Thyroid gland (tissue), 4 donors: ENCODE data around the gene STOM. TPM values are rescaled to one million over a fixed set of nuclear protein-coding genes. Genes with fewer than 3 reads are reported as not detected.

Source experiments
- DNase-seq, 2 donors: peaks; one replicate each; pipeline ENCODE4 v3.0.0-alpha.2; 2019
- H3K27ac ChIP-seq, 3 donors: fragments of 200-600 bp; sonication (generic); 1 replicate in 2 of 3; 2 replicates in 1 of 3; pipeline ENCODE4 v1.5.1; 2016 to 2019; ENCODE audit warnings: mild to moderate bottlenecking in 1 of 3, moderate library complexity in 1 of 3
- H3K27me3 ChIP-seq: fragments of 200-600 bp; sonication (generic); one replicate; pipeline ENCODE4 v1.5.1; 2019
- H3K36me3 ChIP-seq, 2 donors: fragments of 200-600 bp; sonication (generic); one replicate each; pipeline ENCODE4 v1.5.1; 2016 to 2019
- H3K4me1 ChIP-seq, 2 donors: fragments of 200-600 bp; sonication (generic); one replicate each; pipeline ENCODE4 v1.5.1; 2017 to 2019
- H3K4me3 ChIP-seq, 3 donors: fragments of 200-600 bp; sonication (generic); replicated peaks in 1 of 3; 1 replicate in 2 of 3; 2 replicates in 1 of 3; pipeline ENCODE4 v1.5.1; 2016; ENCODE audit warnings: mild to moderate bottlenecking in 1 of 3
- H3K9me3 ChIP-seq: fragments of 200-600 bp; sonication (generic); one replicate; pipeline ENCODE4 v1.5.1; 2017
- POLR2A ChIP-seq, 2 donors: fragments of 450-650 bp; IDR thresholded peaks; one replicate each; pipeline ENCODE4 v1.6.1; 2017; ENCODE audit warnings: antibody characterized with exemption in 2 of 2, mild to moderate bottlenecking in 2 of 2, moderate library complexity in 1 of 2
- WGBS, 2 donors: methylation state at CpG; one replicate each; pipeline ENCODE4 v1.1.5; 2017; 5-methylcytosine and 5-hydroxymethylcytosine counted together
- intact Hi-C: fragments of 100-400 bp; cut with DNase I; formaldehyde crosslinking; loops from one replicate; pipeline ENCODE4 v1.15.1; 2023
- total RNA-seq, 4 donors: library from RNA; depleted of rRNA; stranded (reverse); fragments of >200 nt; gene quantifications; one replicate each; pipeline ENCODE4 v1.2.3, GENCODE V29; 2016
- TF ChIP-seq, protein P1 (sequence below), 6 experiments: fragments of 200-600 bp in 3 of 6; fragments of 450-650 bp in 3 of 6; sonication (generic) in 3 of 6; IDR thresholded peaks; one replicate each; pipeline ENCODE4 v1.5.1; 2016 to 2019; ENCODE audit warnings: antibody characterized with exemption in 6 of 6, mild to moderate bottlenecking in 2 of 6, inconsistent platforms in 1 of 6, moderate library complexity in 1 of 6

The STOM gene
- total RNA-seq, 4 donors from 2014 or later, result 104 to 275 (median 142) TPM

DNA sequence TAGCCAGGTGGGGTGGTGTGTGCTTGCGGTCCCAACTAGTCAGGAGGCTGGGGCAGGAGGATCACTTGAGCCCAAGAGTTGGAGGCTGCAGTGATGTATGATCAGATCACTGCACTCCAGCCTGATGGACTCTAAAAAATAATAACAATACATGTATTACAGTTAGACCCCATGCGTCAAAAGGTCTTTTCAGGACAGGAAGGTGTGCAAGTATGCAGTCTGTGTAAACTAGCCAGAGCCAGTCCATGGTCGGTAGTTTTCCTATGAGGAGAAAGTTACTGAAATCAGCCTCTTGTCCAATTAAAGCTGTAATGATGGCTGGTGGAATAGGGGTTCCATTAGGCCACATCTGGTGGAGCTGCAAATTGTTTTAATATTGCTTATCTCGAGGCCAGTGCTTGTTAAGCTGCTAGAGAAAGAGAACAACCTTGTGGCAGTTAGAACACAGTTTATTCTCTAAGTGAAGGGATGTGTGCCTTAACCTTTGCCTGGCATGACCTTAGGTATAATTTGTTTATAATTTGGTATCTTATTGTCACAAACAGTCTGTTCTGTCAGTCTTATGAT lies 1.5 kb upstream of the STOM start:
- 74 to 78% methylated on average over 4 of the region's 4 CpGs for WGBS, 2 donors
- peak overlapping the region; percentile 33 to 93 (median 54) for H3K27ac ChIP-seq
- H3K9me3 ChIP-seq, result no peaks in the 10 kb centered on the region
- no peaks in the 10 kb centered on the region for H3K36me3 ChIP-seq
- H3K4me1 ChIP-seq, result peaks cover 23 to 41% of the 10 kb centered on the region in 2 donors
- DNase-seq, result no peak
- intact Hi-C loops, result no loop called here
- no peaks in the 10 kb centered on the region for H3K27me3 ChIP-seq
- no peak overlapping the region for H3K4me3 ChIP-seq
- TF ChIP-seq POLR2A (IDR thresholded peaks at IDR 0.05), result no peak
- TF ChIP-seq, protein P1, sequence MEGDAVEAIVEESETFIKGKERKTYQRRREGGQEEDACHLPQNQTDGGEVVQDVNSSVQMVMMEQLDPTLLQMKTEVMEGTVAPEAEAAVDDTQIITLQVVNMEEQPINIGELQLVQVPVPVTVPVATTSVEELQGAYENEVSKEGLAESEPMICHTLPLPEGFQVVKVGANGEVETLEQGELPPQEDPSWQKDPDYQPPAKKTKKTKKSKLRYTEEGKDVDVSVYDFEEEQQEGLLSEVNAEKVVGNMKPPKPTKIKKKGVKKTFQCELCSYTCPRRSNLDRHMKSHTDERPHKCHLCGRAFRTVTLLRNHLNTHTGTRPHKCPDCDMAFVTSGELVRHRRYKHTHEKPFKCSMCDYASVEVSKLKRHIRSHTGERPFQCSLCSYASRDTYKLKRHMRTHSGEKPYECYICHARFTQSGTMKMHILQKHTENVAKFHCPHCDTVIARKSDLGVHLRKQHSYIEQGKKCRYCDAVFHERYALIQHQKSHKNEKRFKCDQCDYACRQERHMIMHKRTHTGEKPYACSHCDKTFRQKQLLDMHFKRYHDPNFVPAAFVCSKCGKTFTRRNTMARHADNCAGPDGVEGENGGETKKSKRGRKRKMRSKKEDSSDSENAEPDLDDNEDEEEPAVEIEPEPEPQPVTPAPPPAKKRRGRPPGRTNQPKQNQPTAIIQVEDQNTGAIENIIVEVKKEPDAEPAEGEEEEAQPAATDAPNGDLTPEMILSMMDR (IDR thresholded peaks at IDR 0.05), result no peak

DNA sequence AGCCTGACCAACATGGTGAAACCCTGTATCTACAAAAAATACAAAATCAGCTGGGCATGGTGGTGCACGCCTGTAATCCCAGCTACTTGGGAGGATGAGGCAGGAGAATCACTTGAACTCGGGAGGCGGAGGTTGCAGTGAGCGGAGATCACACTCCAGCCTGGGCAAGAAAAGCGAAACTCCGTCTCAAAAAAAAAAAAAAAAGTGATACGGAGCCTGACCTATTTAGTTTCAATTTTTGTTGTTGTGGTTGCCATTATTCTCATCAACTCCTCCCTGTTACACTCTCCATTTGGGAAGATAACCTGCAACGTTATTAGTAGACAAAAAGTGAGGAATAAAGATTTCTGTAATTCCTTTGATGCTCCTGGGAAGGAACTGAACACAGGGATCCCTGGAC lies 1.3 kb downstream of the STOM start:
- peak overlapping the region; percentile 86 to 93 (median 93) for H3K27ac ChIP-seq
- 66 to 70% methylated on average over 8 of the region's 8 CpGs for WGBS, 2 donors
- no peaks in the 10 kb centered on the region for H3K27me3 ChIP-seq
- no peaks in the 10 kb centered on the region for H3K9me3 ChIP-seq
- no peak for DNase-seq
- intact Hi-C loops, result no loop called here
- no peak for TF ChIP-seq POLR2A (IDR thresholded peaks at IDR 0.05)
- TF ChIP-seq, protein P1 (IDR thresholded peaks at IDR 0.05), result no peak
- H3K4me1 ChIP-seq, result peaks cover 41 to 69% of the 10 kb centered on the region in 2 donors
- no peaks in the 10 kb centered on the region for H3K36me3 ChIP-seq
- peak overlapping the region in 1 of 3 donors; percentile 63 for H3K4me3 ChIP-seq

DNA sequence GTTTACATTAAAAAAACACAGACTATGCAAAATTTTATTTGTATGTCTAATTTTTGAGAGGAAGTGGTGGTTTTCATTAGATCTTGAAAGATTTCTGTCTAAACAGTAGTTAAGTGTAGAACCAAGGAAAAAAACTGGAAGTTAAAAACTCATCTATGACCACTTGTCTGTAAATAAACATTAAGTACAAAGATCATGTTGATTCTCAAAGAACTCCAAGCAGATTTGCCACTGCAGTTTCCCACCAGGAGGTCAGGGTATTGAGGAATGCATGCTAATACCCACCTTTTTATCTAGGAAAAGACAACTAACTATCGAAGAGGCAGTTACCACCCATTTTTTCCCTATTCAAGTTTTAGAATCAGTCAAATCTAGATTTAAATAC lies 1.9 kb downstream of the STOM start:
- no peak for DNase-seq
- peak overlapping the region; percentile 86 to 93 (median 93) for H3K27ac ChIP-seq
- H3K36me3 ChIP-seq, result no peaks in the 10 kb centered on the region
- intact Hi-C loops, result no loop called here
- no peaks in the 10 kb centered on the region for H3K9me3 ChIP-seq
- 61 to 68% methylated on average over 1 of the region's 1 CpG for WGBS, 2 donors
- peaks cover 47 to 72% of the 10 kb centered on the region in 2 donors for H3K4me1 ChIP-seq
- TF ChIP-seq POLR2A (IDR thresholded peaks at IDR 0.05), result no peak
- TF ChIP-seq, protein P1 (IDR thresholded peaks at IDR 0.05), result no peak
- no peaks in the 10 kb centered on the region for H3K27me3 ChIP-seq
- H3K4me3 ChIP-seq, result peak overlapping the region in 1 of 3 donors; percentile 63

DNA sequence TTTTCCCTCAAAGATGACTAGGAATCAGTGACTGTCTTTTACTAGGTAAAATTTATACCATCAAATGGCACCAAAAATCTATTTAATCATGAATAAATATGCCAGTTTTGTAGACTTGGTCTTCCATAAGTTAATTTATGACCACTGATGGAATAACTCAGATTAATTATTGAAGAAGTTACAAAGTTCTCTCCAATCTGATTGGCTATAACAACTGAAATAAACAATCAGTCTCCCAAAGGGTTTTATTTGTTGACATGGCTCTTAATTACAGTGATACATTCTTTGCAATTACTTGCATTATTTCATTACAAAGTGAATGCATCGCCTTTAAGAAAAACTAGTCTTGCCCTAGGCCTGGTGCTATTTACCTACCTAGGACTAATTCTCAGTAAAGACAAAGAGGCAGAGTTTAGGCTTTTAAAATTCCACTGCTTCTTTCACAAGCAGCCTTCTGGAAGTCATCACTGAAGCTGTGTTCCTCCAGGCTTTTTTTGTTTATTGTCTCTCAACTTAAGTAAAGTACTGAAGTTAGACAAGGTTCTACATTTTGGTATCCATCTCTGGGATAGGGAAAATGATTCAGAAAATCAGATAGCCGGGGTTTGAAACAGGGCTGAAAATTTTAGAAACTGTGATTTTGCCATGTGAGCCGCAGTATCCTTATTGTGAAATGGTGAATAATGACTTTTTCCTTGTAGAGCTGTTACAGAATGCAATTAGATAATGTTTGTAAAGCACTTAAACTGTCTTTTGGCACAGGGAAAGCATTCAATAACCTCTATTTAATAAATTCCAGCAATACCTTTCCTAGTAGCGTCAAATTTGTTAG lies 2.5 kb downstream of the STOM start:
- Histone ChIP-seq H3K27ac (peak overlapping the region; percentile 10 to 93 (median 93)), H3K27me3 (no peaks in the 10 kb centered on the region), H3K9me3 (no peaks in the 10 kb centered on the region), H3K36me3 (no peaks in the 10 kb centered on the region), H3K4me3 (peak overlapping the region in 1 of 3 donors; percentile 63), H3K4me1 (peaks cover 53 to 71% of the 10 kb centered on the region in 2 donors)
- intact Hi-C loops, result no loop called here
- 57 to 79% methylated on average over 4 of the region's 4 CpGs for WGBS, 2 donors
- no peak for DNase-seq
- TF ChIP-seq POLR2A (IDR thresholded peaks at IDR 0.05), result no peak
- TF ChIP-seq, protein P1 (IDR thresholded peaks at IDR 0.05), result no peak
